ENCODE results near the gene EFCAB10. TPM values are rescaled to one million over a fixed set of nuclear protein-coding genes. Genes with fewer than 3 reads are reported as not detected.

Gene EFCAB10
- total and polyA plus RNA-seq, 2 of the 13 experiments (the other 11 are each of a cell fraction or from before 2014, with no cell fraction given), result 0.40 TPM; not detected in 1

DNA sequence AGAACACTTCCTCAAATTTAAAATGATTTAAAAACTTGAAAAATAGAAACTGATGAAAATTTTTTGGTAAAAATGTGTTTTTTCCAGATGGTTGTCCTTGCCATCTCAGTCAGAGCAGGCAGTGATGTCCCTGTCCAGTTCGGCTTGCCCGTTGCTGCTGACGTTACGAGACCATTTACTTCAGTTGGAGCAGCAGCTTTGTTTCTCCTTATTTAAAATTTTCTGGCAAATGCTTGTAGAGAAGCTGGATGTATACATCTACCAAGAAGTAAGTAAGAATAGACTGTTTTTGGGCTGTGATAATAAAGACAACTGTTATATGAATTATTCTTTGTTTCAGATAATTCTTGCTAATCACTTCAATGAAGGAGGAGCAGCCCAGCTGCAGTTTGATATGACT lies 16.1 kb downstream of the EFCAB10 start (continued):
- TF ChIP-seq MXD4 (CRISPR knock-in tag; IDR thresholded peaks at IDR 0.05) (no peak), MEF2D (CRISPR knock-in tag; IDR thresholded peaks at IDR 0.05) (no peak), ZNF672 (CRISPR knock-in tag; IDR thresholded peaks at IDR 0.05) (no peak)
- TF ChIP-seq, protein P1, sequence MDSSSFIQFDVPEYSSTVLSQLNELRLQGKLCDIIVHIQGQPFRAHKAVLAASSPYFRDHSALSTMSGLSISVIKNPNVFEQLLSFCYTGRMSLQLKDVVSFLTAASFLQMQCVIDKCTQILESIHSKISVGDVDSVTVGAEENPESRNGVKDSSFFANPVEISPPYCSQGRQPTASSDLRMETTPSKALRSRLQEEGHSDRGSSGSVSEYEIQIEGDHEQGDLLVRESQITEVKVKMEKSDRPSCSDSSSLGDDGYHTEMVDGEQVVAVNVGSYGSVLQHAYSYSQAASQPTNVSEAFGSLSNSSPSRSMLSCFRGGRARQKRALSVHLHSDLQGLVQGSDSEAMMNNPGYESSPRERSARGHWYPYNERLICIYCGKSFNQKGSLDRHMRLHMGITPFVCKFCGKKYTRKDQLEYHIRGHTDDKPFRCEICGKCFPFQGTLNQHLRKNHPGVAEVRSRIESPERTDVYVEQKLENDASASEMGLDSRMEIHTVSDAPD (CRISPR knock-in tag; IDR thresholded peaks at IDR 0.05), result no peak
- TF ChIP-seq, protein P2, sequence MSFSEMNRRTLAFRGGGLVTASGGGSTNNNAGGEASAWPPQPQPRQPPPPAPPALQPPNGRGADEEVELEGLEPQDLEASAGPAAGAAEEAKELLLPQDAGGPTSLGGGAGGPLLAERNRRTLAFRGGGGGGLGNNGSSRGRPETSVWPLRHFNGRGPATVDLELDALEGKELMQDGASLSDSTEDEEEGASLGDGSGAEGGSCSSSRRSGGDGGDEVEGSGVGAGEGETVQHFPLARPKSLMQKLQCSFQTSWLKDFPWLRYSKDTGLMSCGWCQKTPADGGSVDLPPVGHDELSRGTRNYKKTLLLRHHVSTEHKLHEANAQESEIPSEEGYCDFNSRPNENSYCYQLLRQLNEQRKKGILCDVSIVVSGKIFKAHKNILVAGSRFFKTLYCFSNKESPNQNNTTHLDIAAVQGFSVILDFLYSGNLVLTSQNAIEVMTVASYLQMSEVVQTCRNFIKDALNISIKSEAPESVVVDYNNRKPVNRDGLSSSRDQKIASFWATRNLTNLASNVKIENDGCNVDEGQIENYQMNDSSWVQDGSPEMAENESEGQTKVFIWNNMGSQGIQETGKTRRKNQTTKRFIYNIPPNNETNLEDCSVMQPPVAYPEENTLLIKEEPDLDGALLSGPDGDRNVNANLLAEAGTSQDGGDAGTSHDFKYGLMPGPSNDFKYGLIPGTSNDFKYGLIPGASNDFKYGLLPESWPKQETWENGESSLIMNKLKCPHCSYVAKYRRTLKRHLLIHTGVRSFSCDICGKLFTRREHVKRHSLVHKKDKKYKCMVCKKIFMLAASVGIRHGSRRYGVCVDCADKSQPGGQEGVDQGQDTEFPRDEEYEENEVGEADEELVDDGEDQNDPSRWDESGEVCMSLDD (CRISPR knock-in tag; IDR thresholded peaks at IDR 0.05; ENCODE audit: borderline replicate concordance), result no peak

DNA sequence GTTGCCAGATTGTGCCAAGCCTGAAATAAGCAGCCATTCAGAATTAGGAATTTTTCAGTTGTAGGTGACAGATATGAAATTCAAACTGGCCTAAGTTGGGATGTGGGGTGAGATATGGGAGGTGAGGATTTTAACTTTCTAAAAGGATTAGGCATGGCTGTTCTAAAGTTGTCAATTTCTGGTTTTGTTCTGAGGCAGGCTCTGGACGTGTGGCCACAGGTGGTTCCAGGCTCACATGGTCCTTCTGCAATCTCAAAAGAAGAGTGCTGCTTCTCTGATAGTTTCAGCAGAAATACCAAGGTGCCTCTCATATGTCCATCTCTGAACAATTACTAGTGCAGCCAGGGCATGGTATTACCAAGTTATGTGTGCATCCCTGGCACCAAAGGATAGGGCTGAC lies 21.4 kb downstream of the EFCAB10 start:
- ATAC-seq (no peak), FAIRE-seq (no peak), DNase-seq (ENCODE audit: low spot score) (no peak)
- POLR2A ChIA-PET, result no interaction called here
- Histone ChIP-seq H3K79me2 (ENCODE audit: insufficient read depth, low read length) (no peaks in the 10 kb centered on the region), H3K27me3 (ENCODE audit: control insufficient read depth in 1 of 2, insufficient read depth in 2 of 2, low read length in 2 of 2) (no peaks in the 10 kb centered on the region), H3K4me2 (ENCODE audit: low read depth, low read length) (no peak overlapping the region), H3K9me3 (ENCODE audit: low read length) (no peaks in the 10 kb centered on the region), H2AFZ (ENCODE audit: low read length) (no peak overlapping the region), H3K27ac (ENCODE audit: extremely low read length, insufficient read depth, low read length) (no peak overlapping the region), H3K4me1 (ENCODE audit: insufficient read depth, low read length) (no peaks in the 10 kb centered on the region), H4K20me1 (ENCODE audit: insufficient read depth, low read length) (no peaks in the 10 kb centered on the region), H3K36me3 (replicated peaks in 1 of 2; ENCODE audit: control insufficient read depth in 1 of 2, insufficient read depth in 2 of 2, low read length in 2 of 2) (peaks cover 6 to 36% of the 10 kb centered on the region in 2 experiments), H3K4me3 (replicated peaks in 1 of 3; ENCODE audit: insufficient read depth in 1 of 3, low read depth in 2 of 3, low read length in 3 of 3) (no peak overlapping the region), H3K9ac (ENCODE audit: insufficient read depth, low read depth, low read length) (no peak overlapping the region)
- in situ Hi-C loops (cut with HindIII; ENCODE audit: extremely low pct_ligation_motif_present, low pct_unique_long_range_greater_than_20kb) (no loop called here), intact Hi-C loops (cut with micrococcal nuclease; ENCODE audit: unreplicated experiment) (no loop called here)
- BruUV-seq (replicated peaks), result no TSS peak
- CTCF ChIA-PET (ENCODE audit: low intra/inter-chr PET ratio, low total read pairs), result no interaction called here
- no peak for TF ChIP-seq ZFYVE20 (CRISPR knock-in tag; IDR thresholded peaks at IDR 0.05; ENCODE audit: borderline replicate concordance, low read depth)
- TF ChIP-seq, protein P3, sequence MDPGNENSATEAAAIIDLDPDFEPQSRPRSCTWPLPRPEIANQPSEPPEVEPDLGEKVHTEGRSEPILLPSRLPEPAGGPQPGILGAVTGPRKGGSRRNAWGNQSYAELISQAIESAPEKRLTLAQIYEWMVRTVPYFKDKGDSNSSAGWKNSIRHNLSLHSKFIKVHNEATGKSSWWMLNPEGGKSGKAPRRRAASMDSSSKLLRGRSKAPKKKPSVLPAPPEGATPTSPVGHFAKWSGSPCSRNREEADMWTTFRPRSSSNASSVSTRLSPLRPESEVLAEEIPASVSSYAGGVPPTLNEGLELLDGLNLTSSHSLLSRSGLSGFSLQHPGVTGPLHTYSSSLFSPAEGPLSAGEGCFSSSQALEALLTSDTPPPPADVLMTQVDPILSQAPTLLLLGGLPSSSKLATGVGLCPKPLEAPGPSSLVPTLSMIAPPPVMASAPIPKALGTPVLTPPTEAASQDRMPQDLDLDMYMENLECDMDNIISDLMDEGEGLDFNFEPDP (CRISPR knock-in tag; conservative IDR thresholded peaks at IDR 0.05), result no peak
- TF ChIP-seq JUN (CRISPR knock-in tag; IDR thresholded peaks at IDR 0.05), result no peak
- TF ChIP-seq TCF7L2 (IDR thresholded peaks at IDR 0.05; ENCODE audit: low read depth, low read length), result no peak
- TF ChIP-seq THAP11 (CRISPR knock-in tag; IDR thresholded peaks at IDR 0.05), result no peak
- WGBS (ENCODE audit: low lambda C conversion rate), result 100% methylated on average over 1 of the region's 1 CpG
